Activated CD4-positive, alpha-beta T cell treated with anti-CD3 and anti-CD28 coated beads, Interleukin-2, amount 10 ng/mL, durations not matched to agents 7 days and 5 days (primary cell): ENCODE results near the gene CKAP4. TPM values are rescaled to one million over a fixed set of nuclear protein-coding genes. Genes with fewer than 3 reads are reported as not detected.

Source experiments
- CTCF ChIA-PET: fragments of 350-600 bp; sonication (Branson Sonifier 250); formaldehyde crosslinking; loops from one replicate; lab custom pipeline; 2021; ENCODE audit warnings: antibody characterized with exemption; lab: Charles Lee
- POLR2A ChIA-PET: fragments of 350-600 bp; sonication (Branson Sonifier 250); formaldehyde crosslinking; loops from one replicate; lab custom pipeline; 2021; ENCODE audit warnings: antibody characterized with exemption; lab: Charles Lee
- DNase-seq: peaks from one replicate; pipeline ENCODE4 v3.0.0-alpha.2; 2020
- H3K27ac Mint-ChIP-seq: one replicate; pipeline ENCODE4 v1.8.0; 2021; ENCODE audit warnings: mild to moderate bottlenecking, moderate library complexity, mixed read lengths
- H3K27me3 Mint-ChIP-seq: one replicate; pipeline ENCODE4 v1.8.0; 2021; ENCODE audit warnings: mixed read lengths
- H3K36me3 Mint-ChIP-seq: one replicate; pipeline ENCODE4 v1.8.0; 2021; ENCODE audit warnings: low read depth, mixed read lengths
- H3K4me1 Mint-ChIP-seq: one replicate; pipeline ENCODE4 v1.8.0; 2021; ENCODE audit warnings: mixed read lengths
- H3K4me3 Mint-ChIP-seq: one replicate; pipeline ENCODE4 v1.8.0; 2021; ENCODE audit warnings: mild to moderate bottlenecking, moderate library complexity, mixed read lengths
- H3K9me3 Mint-ChIP-seq: one replicate; pipeline ENCODE4 v1.8.0; 2021; ENCODE audit warnings: mixed read lengths
- total RNA-seq, 2 experiments: library from RNA; stranded (reverse); gene quantifications; one replicate each; pipeline ENCODE4 v1.2.3, GENCODE V29; 2021

Gene CKAP4
- total RNA-seq, 2 experiments from 2014 or later = 1.7 to 2.1 TPM

- peak overlapping the region; percentile 62 for H3K4me3 Mint-ChIP-seq
- no peaks in the 10 kb centered on the region for H3K9me3 Mint-ChIP-seq
- ChIA-PET POLR2A (no interaction called here), CTCF (no interaction called here)
- H3K27ac Mint-ChIP-seq = peak overlapping the region; percentile 57
- H3K36me3 Mint-ChIP-seq = no peaks in the 10 kb centered on the region
- peak; percentile 9 for DNase-seq
- peaks cover 15% of the 10 kb centered on the region for H3K27me3 Mint-ChIP-seq
- peaks cover 17% of the 10 kb centered on the region for H3K4me1 Mint-ChIP-seq
Measured at GRCh38 chr12:106248312-106248845, 559 bp upstream of the CKAP4 start.

- DNase-seq = peak; percentile 53
- ChIA-PET POLR2A (no interaction called here), CTCF (interaction anchor here (0.6 to 0.9 kb wide), 2 partner anchors 35 to 559 kb away, joined by 3 read pairs; no protein-coding TSS in a partner anchor)
- Mint-ChIP-seq H3K27ac (no peak overlapping the region), H3K4me3 (peak overlapping the region; percentile 67), H3K4me1 (peaks cover 17% of the 10 kb centered on the region), H3K36me3 (no peaks in the 10 kb centered on the region), H3K9me3 (no peaks in the 10 kb centered on the region), H3K27me3 (peaks cover 15% of the 10 kb centered on the region)
Measured at GRCh38 chr12:106246891-106247673, 738 bp downstream of the CKAP4 start.

- H3K9me3 Mint-ChIP-seq = no peaks in the 10 kb centered on the region
- no peak for DNase-seq
- ChIA-PET POLR2A (no interaction called here), CTCF (no interaction called here)
- H3K36me3 Mint-ChIP-seq = no peaks in the 10 kb centered on the region
- peaks cover 15% of the 10 kb centered on the region for H3K27me3 Mint-ChIP-seq
- no peak overlapping the region for H3K4me3 Mint-ChIP-seq
- H3K4me1 Mint-ChIP-seq = peaks cover 17% of the 10 kb centered on the region
- no peak overlapping the region for H3K27ac Mint-ChIP-seq
Measured at GRCh38 chr12:106245767-106246166, 2.1 kb downstream of the CKAP4 start.

DNA sequence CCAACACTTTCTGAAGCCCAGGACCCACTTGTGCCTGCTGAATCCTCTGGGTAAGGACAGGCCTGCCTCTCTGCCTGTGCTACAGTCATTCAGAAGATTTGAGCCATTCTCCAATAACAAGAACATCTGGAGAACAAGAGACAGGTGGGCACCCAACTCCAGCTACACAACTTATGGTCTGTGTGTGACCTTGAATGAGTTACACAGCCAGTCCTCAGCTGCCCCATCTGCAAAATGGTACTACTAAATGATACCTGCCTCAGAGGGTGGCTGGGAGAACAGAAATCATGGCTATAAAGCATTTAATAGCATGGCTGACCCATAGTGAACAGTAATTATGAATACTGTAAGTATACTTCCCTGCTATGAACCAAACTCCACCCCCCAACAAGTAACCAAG, 4.2 kb downstream of the CKAP4 start:
- CTCF ChIA-PET = interaction anchor here (1.5 kb wide), 1 partner anchor 10 kb away, joined by 3 read pairs; no protein-coding TSS in a partner anchor
- H3K4me1 Mint-ChIP-seq = peaks cover 5% of the 10 kb centered on the region
- POLR2A ChIA-PET = interaction anchor here (0.7 kb wide), 1 partner anchor 106 kb away, joined by 3 read pairs; no protein-coding TSS in a partner anchor
- H3K9me3 Mint-ChIP-seq = no peaks in the 10 kb centered on the region
- no peaks in the 10 kb centered on the region for H3K36me3 Mint-ChIP-seq
- H3K27me3 Mint-ChIP-seq = peaks cover 2% of the 10 kb centered on the region
- H3K27ac Mint-ChIP-seq = no peak overlapping the region
- no peak overlapping the region for H3K4me3 Mint-ChIP-seq
- no peak for DNase-seq

- POLR2A ChIA-PET = interaction anchor here (0.8 kb wide), 1 partner anchor 20 kb away, joined by 3 read pairs; no protein-coding TSS in a partner anchor
- DNase-seq = no peak
- H3K4me1 Mint-ChIP-seq = peaks cover 2% of the 10 kb centered on the region
- CTCF ChIA-PET = interaction anchor here (0.7 kb wide), 1 partner anchor 37 kb away, joined by 3 read pairs; no protein-coding TSS in a partner anchor
- H3K27me3 Mint-ChIP-seq = no peaks in the 10 kb centered on the region
- no peak overlapping the region for H3K4me3 Mint-ChIP-seq
- H3K9me3 Mint-ChIP-seq = no peaks in the 10 kb centered on the region
- H3K36me3 Mint-ChIP-seq = no peaks in the 10 kb centered on the region
- no peak overlapping the region for H3K27ac Mint-ChIP-seq
Measured at GRCh38 chr12:106240821-106241220, 7.0 kb downstream of the CKAP4 start.

DNA sequence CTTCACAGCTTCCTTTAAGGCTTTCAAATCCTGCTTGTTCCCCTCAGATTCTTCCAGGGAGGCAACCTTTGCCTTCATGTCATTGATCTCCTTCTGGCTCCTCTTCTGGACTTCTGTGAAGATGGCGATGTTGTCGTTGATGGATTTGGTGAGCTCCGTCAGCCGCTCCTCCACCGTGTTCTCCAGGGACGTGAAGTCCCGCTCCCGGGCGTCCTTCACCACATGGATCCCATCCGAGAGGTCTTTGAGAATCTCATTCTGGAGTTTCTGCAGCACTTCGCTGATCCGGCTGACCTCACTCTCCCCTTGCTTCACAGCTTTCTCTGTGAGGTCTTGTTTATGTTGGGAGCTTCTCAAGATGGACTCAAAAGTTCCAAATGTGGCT, 7.9 kb downstream of the CKAP4 start:
- H3K4me1 Mint-ChIP-seq = no peaks in the 10 kb centered on the region
- no peaks in the 10 kb centered on the region for H3K9me3 Mint-ChIP-seq
- ChIA-PET CTCF (interaction anchor here (1.0 to 1.7 kb wide), 3 partner anchors 8 to 18 kb away, joined by 3 read pairs; no protein-coding TSS in a partner anchor), POLR2A (no interaction called here)
- no peaks in the 10 kb centered on the region for H3K27me3 Mint-ChIP-seq
- no peaks in the 10 kb centered on the region for H3K36me3 Mint-ChIP-seq
- DNase-seq = no peak
- no peak overlapping the region for H3K4me3 Mint-ChIP-seq
- no peak overlapping the region for H3K27ac Mint-ChIP-seq

GRCh38 chr12:106239241-106239950, 8.4 kb downstream of the CKAP4 start:
- ChIA-PET CTCF (interaction anchor here (1.0 to 1.7 kb wide), 3 partner anchors 8 to 18 kb away, joined by 3 read pairs; no protein-coding TSS in a partner anchor), POLR2A (no interaction called here)
- no peak for DNase-seq
- H3K36me3 Mint-ChIP-seq = no peaks in the 10 kb centered on the region
- no peak overlapping the region for H3K27ac Mint-ChIP-seq
- no peaks in the 10 kb centered on the region for H3K4me1 Mint-ChIP-seq
- no peaks in the 10 kb centered on the region for H3K27me3 Mint-ChIP-seq
- H3K4me3 Mint-ChIP-seq = no peak overlapping the region
- H3K9me3 Mint-ChIP-seq = no peaks in the 10 kb centered on the region

DNA sequence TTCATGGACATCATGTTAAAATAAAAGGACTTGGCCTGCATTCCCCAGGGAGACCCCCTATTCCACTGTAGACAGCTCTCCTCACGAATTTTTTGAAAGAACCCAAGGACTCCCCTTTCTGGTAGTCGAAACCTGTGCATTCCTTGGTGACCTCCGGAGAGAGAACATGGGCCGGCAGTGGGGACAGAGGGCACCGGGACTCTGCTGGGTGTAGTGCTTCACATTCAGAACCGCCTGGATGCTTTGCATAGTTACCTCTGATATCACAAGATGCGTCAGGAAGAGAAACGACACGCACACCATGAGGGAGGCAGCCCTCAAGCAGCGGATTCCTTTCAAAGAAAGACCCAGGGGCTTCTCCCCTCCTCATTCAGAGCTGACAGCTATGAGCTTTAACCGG, 9.7 kb downstream of the CKAP4 start:
- CTCF ChIA-PET = no interaction called here
- Mint-ChIP-seq H3K36me3 (no peaks in the 10 kb centered on the region), H3K4me1 (no peaks in the 10 kb centered on the region), H3K4me3 (no peak overlapping the region), H3K27me3 (no peaks in the 10 kb centered on the region), H3K9me3 (no peaks in the 10 kb centered on the region), H3K27ac (no peak overlapping the region)
- DNase-seq = no peak
- POLR2A ChIA-PET = no interaction called here

- no peaks in the 10 kb centered on the region for H3K9me3 Mint-ChIP-seq
- no peak overlapping the region for H3K4me3 Mint-ChIP-seq
- peaks cover 2% of the 10 kb centered on the region for H3K27me3 Mint-ChIP-seq
- ChIA-PET CTCF (no interaction called here), POLR2A (no interaction called here)
- DNase-seq = no peak
- no peaks in the 10 kb centered on the region for H3K36me3 Mint-ChIP-seq
- H3K4me1 Mint-ChIP-seq = no peaks in the 10 kb centered on the region
- no peak overlapping the region for H3K27ac Mint-ChIP-seq
Measured at GRCh38 chr12:106235770-106236169, 12.1 kb downstream of the CKAP4 start.

- Mint-ChIP-seq H3K4me3 (no peak overlapping the region), H3K4me1 (no peaks in the 10 kb centered on the region), H3K27me3 (peaks cover 2% of the 10 kb centered on the region), H3K9me3 (no peaks in the 10 kb centered on the region), H3K36me3 (no peaks in the 10 kb centered on the region), H3K27ac (no peak overlapping the region)
- ChIA-PET POLR2A (no interaction called here), CTCF (interaction anchor here (0.6 kb wide), 1 partner anchor 188 kb away, joined by 3 read pairs; no protein-coding TSS in a partner anchor)
- no peak for DNase-seq
Measured at GRCh38 chr12:106234449-106234848, 13.4 kb downstream of the CKAP4 start.

GRCh38 chr12:106233011-106233410, 14.8 kb downstream of the CKAP4 start:
- Mint-ChIP-seq H3K4me3 (no peak overlapping the region), H3K36me3 (no peaks in the 10 kb centered on the region)
- POLR2A ChIA-PET = no interaction called here

GRCh38 chr12:106229036-106229591, 18.7 kb downstream of the CKAP4 start:
- no peaks in the 10 kb centered on the region for H3K36me3 Mint-ChIP-seq
- POLR2A ChIA-PET = no interaction called here
- peaks cover 13% of the 10 kb centered on the region for H3K4me1 Mint-ChIP-seq
- CTCF ChIA-PET = interaction anchor here (1.1 kb wide), 1 partner anchor 54 kb away, joined by 3 read pairs; no protein-coding TSS in a partner anchor
- H3K27ac Mint-ChIP-seq = no peak overlapping the region
- no peak overlapping the region for H3K4me3 Mint-ChIP-seq
- H3K9me3 Mint-ChIP-seq = no peaks in the 10 kb centered on the region
- no peak for DNase-seq
- peaks cover 2% of the 10 kb centered on the region for H3K27me3 Mint-ChIP-seq

More at GRCh38 chr12:106233011-106233410, 14.8 kb downstream of the CKAP4 start:
- no peak for DNase-seq
- Mint-ChIP-seq H3K4me1 (no peaks in the 10 kb centered on the region), H3K27me3 (peaks cover 2% of the 10 kb centered on the region), H3K27ac (no peak overlapping the region), H3K9me3 (no peaks in the 10 kb centered on the region)
- CTCF ChIA-PET = interaction anchor here (1.1 to 1.4 kb wide), 2 partner anchors 10 to 20 kb away, joined by 3 read pairs; no protein-coding TSS in a partner anchor
